DND-41 (cell line): ENCODE measurements around the gene KIFC3.
A peak's percentile ranks its signal among the peaks of the same experiment; 100 is the strongest.

ENCODE experiments used
- ATAC-seq: fragments of 200-7000 bp; cut with Tn5 transposase; 3 replicates; pipeline ENCODE4 v1.9.1; 2021; ENCODE audit warnings: low read depth; ENCODE audit not compliant: insufficient read depth
- DNase-seq: peaks from one replicate; pipeline ENCODE4 v3.0.0-alpha.2; 2020
- H2AFZ ChIP-seq: 2 replicates; pipeline ENCODE4 v1.6.0; 2012; ENCODE audit warnings: low read depth, low read length
- H3K27ac ChIP-seq: 2 replicates; pipeline ENCODE4 v1.5.1; 2012; ENCODE audit warnings: low read length, inconsistent platforms
- H3K27me3 ChIP-seq: fragments of 200-600 bp; sonication (generic); 2 replicates; pipeline ENCODE4 v1.6.0; 2012; ENCODE audit warnings: low read length, mild to moderate bottlenecking, inconsistent platforms; ENCODE audit not compliant: insufficient read depth, poor library complexity
- H3K36me3 ChIP-seq: 2 replicates; pipeline ENCODE4 v1.5.1; 2012; ENCODE audit warnings: low read length, inconsistent platforms; ENCODE audit not compliant: insufficient read depth
- H3K4me1 ChIP-seq: 2 replicates; pipeline ENCODE4 v1.5.1; 2012; ENCODE audit warnings: mild to moderate bottlenecking, low read length; ENCODE audit not compliant: insufficient read depth
- H3K4me2 ChIP-seq: 2 replicates; pipeline ENCODE4 v1.6.0; 2012; ENCODE audit warnings: mild to moderate bottlenecking, moderate library complexity, low read length, inconsistent platforms; ENCODE audit not compliant: insufficient read depth
- H3K4me3 ChIP-seq, 2 experiments: fragments of 200-600 bp in 1 of 2; shearing (Covaris generic) in 1 of 2; 2 replicates each; pipeline ENCODE4 v1.5.1; 2012 to 2016; ENCODE audit warnings: inconsistent platforms in 2 of 2, low read length in 2 of 2, mild to moderate bottlenecking in 2 of 2, low read depth in 1 of 2, moderate library complexity in 1 of 2
- H3K79me2 ChIP-seq: 2 replicates; pipeline ENCODE4 v1.6.0; 2012; ENCODE audit warnings: low read length, inconsistent platforms; ENCODE audit not compliant: insufficient read depth
- H3K9ac ChIP-seq: 2 replicates; pipeline ENCODE4 v1.6.0; 2012; ENCODE audit warnings: low read depth, mild to moderate bottlenecking, inconsistent platforms, low read length, moderate library complexity
- H3K9me3 ChIP-seq: 2 replicates; pipeline ENCODE4 v1.5.1; 2012; ENCODE audit warnings: low read length, moderate library complexity, mild to moderate bottlenecking, inconsistent platforms; ENCODE audit not compliant: insufficient read depth, severe bottlenecking
- H4K20me1 ChIP-seq: 2 replicates; pipeline ENCODE4 v1.6.0; 2012; ENCODE audit warnings: low read length; ENCODE audit not compliant: insufficient read depth
- CTCF ChIP-seq: IDR thresholded peaks from 2 replicates; pipeline ENCODE4 v1.5.1; 2012; ENCODE audit warnings: borderline replicate concordance, low read length, moderate library complexity, mild to moderate bottlenecking; ENCODE audit not compliant: poor library complexity, severe bottlenecking; ENCODE audit errors: extremely low read depth
- EZH2 ChIP-seq: IDR thresholded peaks from 3 replicates; pipeline ENCODE4 v1.6.1; 2012; ENCODE audit warnings: borderline replicate concordance, low read depth, mild to moderate bottlenecking, moderate library complexity, low read length, inconsistent platforms; ENCODE audit not compliant: severe bottlenecking

Gene KIFC3

GRCh38 chr16:57795431-57795878 is 6.8 kb downstream of the KIFC3 start:
- Histone ChIP-seq H2AFZ (no peak overlapping the region), H3K9me3 (no peaks in the 10 kb centered on the region), H3K4me2 (no peak overlapping the region), H4K20me1 (no peaks in the 10 kb centered on the region), H3K9ac (no peak overlapping the region), H3K36me3 (no peaks in the 10 kb centered on the region), H3K4me1 (peaks cover 16% of the 10 kb centered on the region), H3K4me3 (no peak overlapping the region), H3K27me3 (no peaks in the 10 kb centered on the region), H3K27ac (no peak overlapping the region), H3K79me2 (no peaks in the 10 kb centered on the region)
- DNase-seq: peak; percentile 51
- ATAC-seq: peak; percentile 59; the same call in 2 of the 3 replicates
- TF ChIP-seq EZH2 (no peak), CTCF (peak; percentile 58)

DNA sequence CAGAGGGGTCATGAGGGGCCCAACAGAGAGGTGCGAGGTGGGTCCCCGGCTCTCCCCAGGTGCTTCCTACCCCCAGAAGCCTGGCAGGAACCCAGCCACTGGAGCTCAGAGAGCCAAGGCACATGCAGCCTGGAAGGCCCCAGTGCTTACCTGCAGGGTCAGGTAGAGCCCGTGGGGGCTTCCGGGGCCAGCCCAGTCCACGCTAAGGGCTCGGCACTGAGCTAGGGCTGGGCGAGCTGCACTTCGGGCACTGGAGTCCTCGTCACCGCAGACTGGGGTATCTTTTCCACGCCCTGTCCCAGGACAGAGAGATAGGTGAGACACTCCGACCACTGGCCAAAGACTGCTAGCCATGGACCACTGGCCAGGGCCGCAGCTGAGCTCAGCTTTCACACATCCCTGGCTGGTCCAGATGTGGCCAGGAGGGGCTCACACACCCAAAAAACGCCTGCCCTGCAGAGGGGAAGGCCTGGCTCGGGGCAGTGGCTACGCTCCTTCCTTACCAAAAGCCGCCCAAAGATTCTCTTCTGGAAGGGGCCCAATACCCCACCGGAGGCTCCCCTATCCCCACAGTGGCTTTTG is 7.4 kb downstream of the KIFC3 start:
- Histone ChIP-seq H3K36me3 (no peaks in the 10 kb centered on the region), H3K9ac (no peak overlapping the region), H3K79me2 (no peaks in the 10 kb centered on the region), H3K4me3 (no peak overlapping the region), H4K20me1 (no peaks in the 10 kb centered on the region), H2AFZ (no peak overlapping the region), H3K27me3 (no peaks in the 10 kb centered on the region), H3K4me2 (no peak overlapping the region), H3K27ac (no peak overlapping the region), H3K4me1 (peaks cover 11% of the 10 kb centered on the region), H3K9me3 (no peaks in the 10 kb centered on the region)
- ATAC-seq: no peak
- DNase-seq: no peak
- TF ChIP-seq CTCF: no peak
- TF ChIP-seq EZH2: no peak

- Histone ChIP-seq H3K79me2 (no peaks in the 10 kb centered on the region), H3K4me2 (no peak overlapping the region)
Observed at GRCh38 chr16:57791893-57792461, 10.3 kb downstream of the KIFC3 start.

More at GRCh38 chr16:57791893-57792461, 10.3 kb downstream of the KIFC3 start:
- H3K4me1 ChIP-seq: no peaks in the 10 kb centered on the region
- no peak for DNase-seq
- H3K27me3 ChIP-seq: no peaks in the 10 kb centered on the region
- no peak for ATAC-seq
- 0 out of 2 replicates have a peak overlapping the region, but pooled peaks have one; percentile 4 for H2AFZ ChIP-seq
- no peaks in the 10 kb centered on the region for H4K20me1 ChIP-seq
- no peaks in the 10 kb centered on the region for H3K36me3 ChIP-seq
- no peak overlapping the region for H3K27ac ChIP-seq
- H3K9me3 ChIP-seq: no peaks in the 10 kb centered on the region
- no peak overlapping the region for H3K4me3 ChIP-seq
- TF ChIP-seq EZH2 (no peak), CTCF (no peak)
- H3K9ac ChIP-seq: no peak overlapping the region
